PC-9 (cell line): ENCODE results near the gene KRTAP10-3. TPM values are rescaled to one million over a fixed set of nuclear protein-coding genes. Genes with fewer than 3 reads are reported as not detected.

Experiments used
- BruUV-seq: library from RNA; stranded (reverse); fragments of 400-500 nt; replicated peaks from 2 replicates; lab custom pipeline; 2021; lab: Mats Ljungman, UMichigan
- CTCF ChIA-PET: fragments of 300-600 bp; sonication (Branson Sonifier 250); formaldehyde crosslinking; loops from one replicate; lab custom pipeline; 2022; ENCODE audit warnings: antibody characterized with exemption; lab: Charles Lee
- POLR2A ChIA-PET: fragments of 300-600 bp; sonication (Branson Sonifier 250); formaldehyde crosslinking; loops from one replicate; lab custom pipeline; 2022; ENCODE audit warnings: antibody characterized with exemption; ENCODE audit not compliant: unreplicated experiment; lab: Charles Lee
- DNase-seq, 2 experiments: peaks; one replicate each; pipeline versions ENCODE4 v3.0.0 to v3.0.0-alpha.2; 2015 to 2022; ENCODE audit warnings: mixed read lengths in 1 of 2
- H2AFZ ChIP-seq: fragments of 200-600 bp; sonication (generic); 2 replicates; pipeline ENCODE4 v1.8.1; 2017; ENCODE audit warnings: antibody characterized with exemption
- H3F3A ChIP-seq: fragments of 200-600 bp; sonication (generic); 2 replicates; pipeline ENCODE4 v1.8.1; 2017; ENCODE audit warnings: antibody characterized with exemption, mild to moderate bottlenecking, low read depth; ENCODE audit not compliant: insufficient read depth
- H3K27ac ChIP-seq: fragments of 200-600 bp; sonication (generic); 2 replicates; pipeline ENCODE4 v1.6.1; 2016; ENCODE audit warnings: mixed run types
- H3K27me3 ChIP-seq: fragments of 200-600 bp; sonication (generic); 2 replicates; pipeline ENCODE4 v1.6.1; 2016; ENCODE audit warnings: low read depth, mixed run types; ENCODE audit not compliant: insufficient read depth
- H3K36me3 ChIP-seq: fragments of 200-600 bp; sonication (generic); 2 replicates; pipeline ENCODE4 v1.6.1; 2016; ENCODE audit warnings: low read depth, mixed run types
- H3K4me1 ChIP-seq: fragments of 200-600 bp; sonication (generic); replicated peaks from 2 replicates; pipeline ENCODE4 v1.6.1; 2016; ENCODE audit warnings: mixed run types; ENCODE audit not compliant: insufficient read depth
- H3K4me2 ChIP-seq: fragments of 200-600 bp; sonication (generic); 2 replicates; pipeline ENCODE4 v1.6.1; 2017; ENCODE audit warnings: mixed run types
- H3K4me3 ChIP-seq: fragments of 200-600 bp; sonication (generic); 2 replicates; pipeline ENCODE4 v1.6.1; 2016; ENCODE audit warnings: mixed run types
- H3K79me2 ChIP-seq: fragments of 200-600 bp; sonication (generic); 2 replicates; pipeline ENCODE4 v1.6.1; 2017; ENCODE audit warnings: low read depth, mixed run types
- H3K9me2 ChIP-seq: fragments of 200-600 bp; sonication (generic); 2 replicates; pipeline ENCODE4 v1.8.1; 2017; ENCODE audit warnings: mild to moderate bottlenecking; ENCODE audit not compliant: insufficient read depth
- H3K9me3 ChIP-seq: fragments of 200-600 bp; sonication (generic); 2 replicates; pipeline ENCODE4 v1.8.1; 2016; ENCODE audit warnings: low read depth; ENCODE audit not compliant: insufficient read depth
- H4K20me1 ChIP-seq: fragments of 200-600 bp; sonication (generic); 2 replicates; pipeline ENCODE4 v1.8.1; 2017; ENCODE audit not compliant: insufficient read depth
- EZH2 ChIP-seq: fragments of 200-600 bp; sonication (generic); IDR thresholded peaks from 2 replicates; pipeline ENCODE4 v1.8.0; 2017; ENCODE audit warnings: antibody characterized with exemption, low read depth
- intact Hi-C: fragments of 100-400 bp; cut with micrococcal nuclease; formaldehyde crosslinking; loops from one replicate; pipeline ENCODE4 v1.10.0; 2022; ENCODE audit not compliant: unreplicated experiment
- total RNA-seq: library from RNA; stranded (reverse); gene quantifications from 2 replicates; pipeline ENCODE4 v1.2.3, GENCODE V29; 2021
- TF ChIP-seq, protein P1 (sequence below): fragments of 200-600 bp; sonication (generic); conservative IDR thresholded peaks from 2 replicates; pipeline ENCODE4 v1.6.1; 2017; ENCODE audit warnings: mixed run types, antibody characterized with exemption, mild to moderate bottlenecking, moderate library complexity

Gene KRTAP10-3
- total RNA-seq, 1 experiment from 2014 or later, result not detected

DNA sequence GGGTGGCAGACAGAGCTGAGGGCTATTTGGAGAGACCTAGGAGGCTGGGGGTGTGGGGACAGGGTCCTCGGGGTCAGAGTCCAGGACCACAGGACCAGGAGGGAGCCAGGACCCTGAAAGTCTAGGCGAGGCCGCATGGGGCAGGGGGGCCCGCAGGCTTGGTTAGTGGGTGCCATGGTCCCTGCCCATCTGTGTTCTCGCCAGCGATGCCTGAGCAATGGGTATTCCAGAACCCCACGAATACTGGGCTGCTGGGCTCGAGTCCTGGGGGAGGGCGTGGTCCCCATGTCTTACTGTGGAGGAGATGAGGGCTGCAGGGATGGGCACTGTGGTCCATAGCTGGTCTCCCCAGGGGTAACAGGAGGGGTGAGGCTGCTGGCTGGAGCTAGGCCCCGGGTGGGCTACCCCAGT is 31.7 kb upstream of the KRTAP10-3 start:
- intact Hi-C loops, result no loop called here
- H3K4me2 ChIP-seq, result no peak overlapping the region

DNA sequence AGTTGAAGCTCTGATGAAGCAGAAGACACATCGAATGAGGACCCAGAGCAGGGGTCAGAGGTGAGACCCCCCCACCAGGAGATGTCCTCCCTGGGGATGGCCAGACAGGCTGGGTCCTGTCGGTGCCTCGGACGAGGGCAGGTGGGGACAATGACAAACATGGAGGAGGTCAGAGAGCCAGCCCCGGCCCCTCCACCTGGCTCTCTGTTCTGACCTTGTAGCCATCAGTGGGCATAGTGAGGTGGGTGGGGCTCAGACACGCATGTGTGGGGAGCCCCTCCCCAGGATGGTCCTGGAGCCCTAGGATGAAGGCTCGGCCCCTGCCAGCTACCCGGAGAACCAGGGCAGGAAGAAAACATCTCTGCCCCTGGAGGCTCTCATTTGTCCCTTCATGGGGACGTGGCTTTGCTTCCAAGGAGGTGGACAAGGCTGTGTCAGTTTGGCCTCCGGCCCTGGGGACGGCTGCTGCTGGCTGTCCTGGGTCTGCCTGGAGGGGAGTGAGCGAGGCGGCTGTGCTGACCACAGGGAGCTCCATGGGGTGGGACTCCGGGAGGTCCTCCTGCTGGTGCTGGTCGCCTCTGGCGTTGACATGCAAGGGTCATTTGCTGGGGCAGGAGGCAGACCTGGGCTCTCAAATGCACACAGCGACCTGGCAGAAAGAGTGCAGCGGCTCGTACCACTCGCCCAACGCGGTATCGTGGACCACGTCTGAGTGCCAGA is 31.2 kb upstream of the KRTAP10-3 start:
- POLR2A ChIA-PET, result no interaction called here
- CTCF ChIA-PET, result no interaction called here
- Histone ChIP-seq H3K4me3 (no peak overlapping the region), H3K4me2 (no peak overlapping the region), H3K9me3 (no peaks in the 10 kb centered on the region), H3K27ac (no peak overlapping the region), H3K36me3 (no peaks in the 10 kb centered on the region), H3K27me3 (peaks cover 53% of the 10 kb centered on the region), H3K79me2 (no peaks in the 10 kb centered on the region), H2AFZ (no peak overlapping the region), H4K20me1 (no peaks in the 10 kb centered on the region), H3K9me2 (no peaks in the 10 kb centered on the region), H3F3A (no peaks in the 10 kb centered on the region), H3K4me1 (no peaks in the 10 kb centered on the region)
- BruUV-seq, result no TSS peak
- DNase-seq, result no peak
- intact Hi-C loops, result no loop called here
- TF ChIP-seq, protein P1, sequence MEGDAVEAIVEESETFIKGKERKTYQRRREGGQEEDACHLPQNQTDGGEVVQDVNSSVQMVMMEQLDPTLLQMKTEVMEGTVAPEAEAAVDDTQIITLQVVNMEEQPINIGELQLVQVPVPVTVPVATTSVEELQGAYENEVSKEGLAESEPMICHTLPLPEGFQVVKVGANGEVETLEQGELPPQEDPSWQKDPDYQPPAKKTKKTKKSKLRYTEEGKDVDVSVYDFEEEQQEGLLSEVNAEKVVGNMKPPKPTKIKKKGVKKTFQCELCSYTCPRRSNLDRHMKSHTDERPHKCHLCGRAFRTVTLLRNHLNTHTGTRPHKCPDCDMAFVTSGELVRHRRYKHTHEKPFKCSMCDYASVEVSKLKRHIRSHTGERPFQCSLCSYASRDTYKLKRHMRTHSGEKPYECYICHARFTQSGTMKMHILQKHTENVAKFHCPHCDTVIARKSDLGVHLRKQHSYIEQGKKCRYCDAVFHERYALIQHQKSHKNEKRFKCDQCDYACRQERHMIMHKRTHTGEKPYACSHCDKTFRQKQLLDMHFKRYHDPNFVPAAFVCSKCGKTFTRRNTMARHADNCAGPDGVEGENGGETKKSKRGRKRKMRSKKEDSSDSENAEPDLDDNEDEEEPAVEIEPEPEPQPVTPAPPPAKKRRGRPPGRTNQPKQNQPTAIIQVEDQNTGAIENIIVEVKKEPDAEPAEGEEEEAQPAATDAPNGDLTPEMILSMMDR, result no peak
- TF ChIP-seq EZH2, result no peak

More for the DNA sequence above, 31.7 kb upstream of the KRTAP10-3 start:
- Histone ChIP-seq H3K4me3 (no peak overlapping the region), H2AFZ (no peak overlapping the region), H3F3A (no peaks in the 10 kb centered on the region), H3K9me2 (no peaks in the 10 kb centered on the region), H3K36me3 (no peaks in the 10 kb centered on the region), H3K27ac (no peak overlapping the region), H3K27me3 (peaks cover 55% of the 10 kb centered on the region), H3K9me3 (no peaks in the 10 kb centered on the region), H4K20me1 (no peaks in the 10 kb centered on the region), H3K79me2 (no peaks in the 10 kb centered on the region), H3K4me1 (no peaks in the 10 kb centered on the region)
- CTCF ChIA-PET, result no interaction called here
- TF ChIP-seq, protein P1, result no peak
- TF ChIP-seq EZH2, result no peak
- BruUV-seq, result no TSS peak
- no peak for DNase-seq
- POLR2A ChIA-PET, result no interaction called here

DNA sequence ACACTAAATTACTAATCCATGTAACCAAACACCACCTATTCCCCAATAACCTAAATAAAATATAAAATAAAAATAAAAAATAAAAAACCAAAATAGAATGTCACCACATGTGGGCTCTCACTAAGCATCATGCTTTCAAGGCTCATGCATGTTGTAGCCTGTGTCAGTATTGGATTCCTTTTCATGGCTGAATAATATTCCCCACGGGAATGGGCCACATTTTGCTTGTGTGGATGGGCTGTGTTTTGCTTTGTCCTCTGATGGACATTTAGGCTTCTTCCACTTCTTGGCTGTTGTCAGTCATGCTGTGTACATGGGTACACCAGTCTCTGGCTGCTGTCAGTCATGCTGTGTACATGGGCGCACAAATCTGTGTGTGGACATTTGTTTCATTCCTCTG is 30.5 kb upstream of the KRTAP10-3 start:
- Histone ChIP-seq H3K4me2 (no peak overlapping the region), H3K79me2 (no peaks in the 10 kb centered on the region), H3K9me3 (no peaks in the 10 kb centered on the region), H3K27me3 (peaks cover 51% of the 10 kb centered on the region), H3K4me1 (no peaks in the 10 kb centered on the region), H3K9me2 (no peaks in the 10 kb centered on the region), H3K36me3 (no peaks in the 10 kb centered on the region), H2AFZ (no peak overlapping the region), H3K4me3 (no peak overlapping the region), H3F3A (no peaks in the 10 kb centered on the region), H4K20me1 (no peaks in the 10 kb centered on the region), H3K27ac (no peak overlapping the region)
- TF ChIP-seq EZH2, result no peak
- TF ChIP-seq, protein P1, result no peak
- DNase-seq, result no peak
- ChIA-PET CTCF (no interaction called here), POLR2A (no interaction called here)
- intact Hi-C loops, result no loop called here
- no TSS peak for BruUV-seq
